Measurements from ENCODE around the gene NDUFAF3.
"Not testable (repeated sequence)": the region's sequence is repeated elsewhere in the genome, so short reads cannot be mapped to it uniquely, and the experiment has no call there.

The NDUFAF3 gene

DNA sequence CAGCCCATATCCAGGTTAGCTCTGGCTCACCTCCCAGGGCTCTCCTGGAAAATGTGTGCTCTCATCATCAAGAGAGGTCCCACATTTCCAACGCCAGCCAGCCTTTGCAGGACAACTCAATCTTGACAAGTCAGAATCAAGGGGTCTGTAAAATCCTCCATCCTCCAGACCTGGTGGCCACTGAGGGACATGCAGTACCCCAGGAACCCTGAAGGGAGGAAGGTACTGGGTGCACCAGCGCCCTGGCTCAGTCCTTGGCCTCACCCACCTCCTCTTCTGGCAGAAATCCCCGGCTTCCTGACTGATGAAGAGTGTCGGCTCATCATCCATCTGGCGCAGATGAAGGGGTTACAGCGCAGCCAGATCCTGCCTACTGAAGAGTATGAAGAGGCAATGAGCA lies 20.8 kb upstream of the NDUFAF3 start:
- no peak for DNase-seq

DNA sequence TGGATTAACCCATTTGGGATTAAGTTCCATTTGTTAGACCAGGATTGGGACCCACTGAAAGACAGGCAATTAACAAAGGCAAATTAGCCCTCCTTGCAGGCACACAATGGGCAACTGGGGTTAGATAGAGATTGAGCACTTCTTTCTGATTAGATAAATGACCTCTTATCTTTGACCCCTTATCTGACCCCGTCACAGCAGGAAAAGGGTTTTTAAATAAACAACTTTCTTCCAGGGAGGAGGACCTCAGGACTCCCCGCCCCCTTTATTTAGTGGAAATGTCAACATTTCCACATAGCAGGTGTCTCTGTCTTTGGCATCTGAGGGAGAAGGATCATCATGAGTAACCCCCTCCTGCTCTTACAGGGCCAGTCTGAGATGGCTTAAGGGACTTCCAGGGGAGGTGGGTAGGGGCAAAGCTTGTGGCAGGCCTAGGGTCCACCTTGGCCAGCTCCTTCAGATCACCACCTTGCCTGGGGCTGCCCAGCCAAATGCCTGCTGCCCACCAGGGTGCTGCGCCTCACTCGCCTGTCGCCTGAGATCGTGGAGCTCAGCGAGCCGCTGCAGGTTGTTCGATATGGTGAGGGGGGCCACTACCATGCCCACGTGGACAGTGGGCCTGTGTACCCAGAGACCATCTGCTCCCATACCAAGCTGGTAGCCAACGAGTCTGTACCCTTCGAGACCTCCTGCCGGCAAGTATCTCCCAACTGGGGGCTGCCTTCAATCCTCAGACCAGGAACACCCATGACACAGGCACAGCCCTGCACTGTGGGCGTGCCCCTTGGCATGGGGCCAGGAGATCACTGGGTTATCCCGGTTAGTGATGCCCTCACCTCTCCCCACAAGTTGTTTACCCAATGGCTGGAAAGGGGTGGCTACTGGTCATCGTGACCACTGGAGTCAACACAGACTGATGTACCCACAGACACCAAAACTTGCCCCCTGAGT lies 17.3 kb upstream of the NDUFAF3 start:
- DNase-seq = no peak

DNA sequence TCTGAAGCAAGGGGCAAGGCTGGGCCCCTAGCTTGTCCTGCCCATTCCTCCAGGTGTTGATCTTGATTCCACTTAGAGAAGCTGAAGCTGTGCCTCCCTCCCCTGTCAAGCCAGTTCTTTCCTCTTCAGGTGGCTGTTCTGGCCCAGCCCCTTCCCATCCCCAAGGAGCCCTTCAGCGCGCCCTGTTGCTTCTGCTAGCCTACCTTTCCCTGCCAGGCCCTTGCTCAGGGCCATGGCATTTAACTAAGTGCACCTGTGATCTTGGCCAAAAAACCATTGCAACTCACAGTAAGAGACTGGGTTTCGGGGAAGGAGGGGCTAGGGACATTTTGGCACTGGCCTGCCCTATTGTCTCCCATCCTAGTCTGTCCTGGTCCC lies 16.6 kb upstream of the NDUFAF3 start:
- DNase-seq = no peak

DNA sequence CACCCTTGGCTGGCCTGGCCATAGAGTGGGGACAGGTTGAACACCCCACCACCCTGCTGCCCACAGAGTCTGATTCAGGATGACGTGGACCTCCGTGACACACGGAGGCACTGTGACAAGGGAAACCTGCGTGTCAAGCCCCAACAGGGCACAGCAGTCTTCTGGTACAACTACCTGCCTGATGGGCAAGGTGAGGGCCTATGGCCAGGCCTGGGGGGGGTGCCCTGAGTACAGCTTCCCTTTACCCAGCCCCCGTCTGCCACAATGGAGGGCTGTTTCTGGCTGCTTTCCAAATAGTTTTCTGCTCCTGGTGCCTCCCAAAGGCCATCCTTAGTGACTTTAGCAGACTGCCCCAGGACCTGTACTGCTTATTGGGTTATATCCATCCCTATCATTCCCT lies 15.9 kb upstream of the NDUFAF3 start:
- DNase-seq = no peak

DNA sequence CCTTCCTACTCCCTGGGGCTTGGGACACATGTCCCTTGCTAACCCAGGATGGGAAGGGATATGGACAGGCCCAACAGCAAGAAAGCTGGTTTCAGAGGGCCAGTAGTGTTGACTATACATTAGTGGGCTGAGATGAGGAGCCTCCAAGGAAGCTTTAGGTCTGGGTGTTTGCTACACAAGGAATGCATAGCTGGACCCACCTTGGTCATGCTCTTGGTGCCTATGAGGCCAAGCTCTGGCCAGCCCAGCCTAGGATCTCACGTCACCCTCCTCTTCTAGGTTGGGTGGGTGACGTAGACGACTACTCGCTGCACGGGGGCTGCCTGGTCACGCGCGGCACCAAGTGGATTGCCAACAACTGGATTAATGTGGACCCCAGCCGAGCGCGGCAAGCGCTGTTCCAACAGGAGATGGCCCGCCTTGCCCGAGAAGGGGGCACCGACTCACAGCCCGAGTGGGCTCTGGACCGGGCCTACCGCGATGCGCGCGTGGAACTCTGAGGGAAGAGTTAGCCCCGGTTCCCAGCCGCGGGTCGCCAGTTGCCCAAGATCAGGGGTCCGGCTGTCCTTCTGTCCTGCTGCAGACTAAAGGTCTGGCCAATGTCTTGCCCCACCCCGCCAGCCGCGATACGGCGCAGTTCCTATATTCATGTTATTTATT lies 15.4 kb upstream of the NDUFAF3 start:
- no peak for DNase-seq

DNA sequence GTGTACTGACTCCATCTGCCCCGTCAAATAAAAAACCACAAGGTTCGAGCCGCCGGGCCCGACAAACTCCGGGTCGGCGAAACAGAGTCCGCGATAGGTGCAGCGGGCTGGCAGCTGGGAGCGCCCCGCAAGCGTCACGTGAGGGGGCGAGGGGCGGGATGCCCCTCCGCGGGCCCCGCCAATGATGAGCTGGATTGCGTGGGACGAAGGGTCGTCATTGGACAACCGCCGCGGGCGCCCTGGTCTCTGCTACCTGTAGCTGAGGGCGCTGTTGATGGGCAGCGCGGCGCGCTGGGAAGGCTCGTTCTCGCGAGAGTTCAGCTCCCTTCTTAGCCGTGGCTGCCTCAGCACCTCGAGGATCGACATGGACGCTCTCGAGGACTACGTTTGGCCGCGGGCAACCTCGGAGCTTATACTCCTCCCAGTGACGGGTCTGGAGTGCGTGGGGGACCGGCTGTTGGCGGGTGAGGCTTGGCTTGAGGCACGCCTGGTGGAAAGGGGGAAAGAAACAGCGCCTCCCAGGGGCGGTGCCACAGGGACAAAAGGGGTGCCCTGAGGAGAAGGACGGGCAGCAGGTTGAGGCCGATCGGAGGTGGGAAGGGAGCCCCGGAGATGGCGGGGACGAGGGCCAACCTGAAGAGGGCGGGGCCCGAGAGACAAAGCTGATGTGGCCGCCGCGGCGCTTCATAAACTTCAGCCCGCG lies 14.7 kb upstream of the NDUFAF3 start, which contains the start of gene WDR6:
Gene WDR6, plus strand, starts transcription at position 324 of the 703 bp plus-strand sequence. Its CDS starts 41 bp downstream, at position 365.
- DNase-seq = peak; percentile 98

DNA sequence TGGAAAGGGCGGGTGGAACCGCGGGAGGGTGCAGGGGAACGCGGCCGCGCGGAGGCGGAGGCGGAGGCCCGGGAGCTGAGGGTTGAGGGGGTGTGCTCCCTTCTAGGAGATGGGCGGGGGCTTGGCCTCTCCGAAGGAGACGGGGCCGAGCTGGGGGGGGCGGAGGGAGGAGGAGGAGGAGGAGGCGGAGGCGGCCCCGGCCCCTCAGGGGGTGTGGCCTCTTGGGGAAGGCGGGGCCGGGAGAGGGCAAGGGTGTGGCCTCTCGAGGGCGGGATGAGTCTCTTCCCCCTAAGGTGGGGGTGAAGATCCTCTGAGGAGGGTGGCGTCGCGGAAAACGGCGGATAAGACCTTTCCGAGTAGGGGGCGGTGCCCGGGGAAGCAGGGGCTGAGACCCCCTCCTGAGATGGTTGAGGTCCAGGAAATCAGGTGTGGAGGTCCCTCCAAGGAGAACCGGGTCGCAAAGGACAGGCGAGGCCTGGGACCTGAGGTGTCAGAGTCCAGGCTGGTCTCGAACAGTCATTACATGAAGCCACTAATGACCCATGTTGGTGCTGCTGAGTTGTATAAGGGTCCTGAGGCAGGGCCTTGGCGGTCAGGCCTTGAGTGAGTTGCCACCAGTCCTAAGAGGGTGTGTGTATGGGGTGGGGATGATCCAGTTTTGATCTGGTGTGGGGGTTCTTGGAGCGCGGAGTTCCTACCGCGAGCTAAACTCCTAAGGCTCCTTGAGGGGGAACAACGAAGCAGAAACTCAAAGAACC lies 14.0 kb upstream of the NDUFAF3 start:
- DNase-seq = peak; percentile 93

DNA sequence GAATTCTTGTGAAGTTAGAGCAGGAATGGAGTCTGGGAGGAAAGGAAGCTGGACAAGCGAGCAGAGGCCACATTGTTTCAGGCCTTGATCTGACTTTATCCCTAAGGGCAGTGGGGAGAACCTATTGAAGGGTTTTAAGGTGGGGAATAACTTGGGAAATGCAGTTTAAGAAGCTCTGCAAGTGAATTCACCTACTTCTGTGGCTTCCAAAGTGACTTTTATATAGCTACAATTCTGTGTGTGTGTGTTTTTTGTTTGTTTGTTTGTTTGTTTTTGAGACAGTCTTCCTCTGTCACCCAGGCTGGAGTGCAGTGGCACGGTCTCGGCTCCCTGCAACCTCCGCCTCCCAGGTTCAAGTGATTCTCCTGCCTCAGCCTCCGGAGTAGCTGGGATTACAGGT lies 13.3 kb upstream of the NDUFAF3 start:
- not testable (repeated sequence) for DNase-seq

DNA sequence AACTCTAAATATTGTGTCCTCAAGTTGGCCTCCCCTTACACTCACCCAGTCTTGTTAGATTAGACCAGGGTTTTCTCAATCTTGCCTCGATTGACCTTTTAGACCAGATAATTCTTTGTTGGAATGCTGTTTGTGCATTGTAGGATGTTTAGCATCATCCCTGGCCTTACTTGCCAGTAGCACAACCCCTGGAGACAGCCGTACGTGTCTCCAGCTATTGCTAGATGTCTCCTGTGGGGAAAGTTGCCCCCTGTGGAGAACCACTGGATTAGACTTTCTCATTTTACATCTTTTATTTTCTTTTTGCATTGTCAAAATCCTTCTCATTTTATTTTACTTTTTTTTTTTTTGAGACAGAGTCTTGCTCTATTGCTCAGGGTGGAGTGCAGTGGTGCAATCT lies 12.5 kb upstream of the NDUFAF3 start:
- DNase-seq = no peak

DNA sequence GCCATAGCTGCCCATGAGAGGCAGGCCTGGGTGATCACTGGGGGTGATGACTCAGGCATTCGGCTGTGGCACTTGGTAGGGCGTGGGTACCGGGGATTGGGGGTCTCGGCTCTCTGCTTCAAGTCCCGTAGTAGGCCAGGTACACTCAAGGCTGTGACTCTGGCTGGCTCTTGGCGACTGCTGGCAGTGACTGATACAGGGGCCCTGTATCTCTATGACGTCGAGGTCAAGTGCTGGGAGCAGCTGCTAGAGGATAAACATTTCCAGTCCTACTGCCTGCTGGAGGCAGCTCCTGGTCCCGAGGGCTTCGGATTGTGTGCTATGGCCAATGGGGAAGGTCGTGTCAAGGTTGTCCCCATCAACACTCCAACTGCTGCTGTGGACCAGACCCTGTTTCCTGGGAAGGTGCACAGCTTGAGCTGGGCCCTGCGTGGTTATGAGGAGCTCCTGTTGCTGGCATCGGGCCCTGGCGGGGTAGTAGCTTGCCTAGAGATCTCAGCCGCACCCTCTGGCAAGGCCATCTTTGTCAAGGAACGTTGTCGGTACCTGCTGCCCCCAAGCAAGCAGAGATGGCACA lies 9.4 kb upstream of the NDUFAF3 start:
- no peak for DNase-seq

DNA sequence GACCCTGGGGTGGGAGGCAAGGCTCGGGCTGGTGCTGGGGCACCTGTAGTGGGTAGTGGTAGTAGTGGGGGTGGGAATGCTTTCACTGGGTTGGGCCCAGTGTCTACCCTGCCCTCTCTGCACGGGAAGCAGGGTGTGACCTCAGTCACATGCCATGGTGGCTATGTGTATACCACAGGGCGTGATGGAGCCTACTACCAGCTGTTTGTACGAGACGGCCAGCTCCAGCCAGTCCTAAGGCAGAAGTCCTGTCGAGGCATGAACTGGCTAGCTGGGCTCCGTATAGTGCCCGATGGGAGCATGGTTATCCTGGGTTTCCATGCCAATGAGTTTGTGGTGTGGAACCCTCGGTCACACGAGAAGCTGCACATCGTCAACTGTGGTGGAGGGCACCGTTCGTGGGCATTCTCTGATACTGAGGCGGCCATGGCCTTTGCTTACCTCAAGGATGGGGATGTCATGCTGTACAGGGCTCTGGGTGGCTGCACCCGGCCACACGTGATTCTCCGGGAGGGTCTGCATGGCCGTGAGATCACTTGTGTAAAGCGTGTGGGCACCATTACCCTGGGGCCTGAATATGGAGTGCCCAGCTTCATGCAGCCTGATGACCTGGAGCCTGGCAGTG lies 8.7 kb upstream of the NDUFAF3 start:
- DNase-seq = no peak

DNA sequence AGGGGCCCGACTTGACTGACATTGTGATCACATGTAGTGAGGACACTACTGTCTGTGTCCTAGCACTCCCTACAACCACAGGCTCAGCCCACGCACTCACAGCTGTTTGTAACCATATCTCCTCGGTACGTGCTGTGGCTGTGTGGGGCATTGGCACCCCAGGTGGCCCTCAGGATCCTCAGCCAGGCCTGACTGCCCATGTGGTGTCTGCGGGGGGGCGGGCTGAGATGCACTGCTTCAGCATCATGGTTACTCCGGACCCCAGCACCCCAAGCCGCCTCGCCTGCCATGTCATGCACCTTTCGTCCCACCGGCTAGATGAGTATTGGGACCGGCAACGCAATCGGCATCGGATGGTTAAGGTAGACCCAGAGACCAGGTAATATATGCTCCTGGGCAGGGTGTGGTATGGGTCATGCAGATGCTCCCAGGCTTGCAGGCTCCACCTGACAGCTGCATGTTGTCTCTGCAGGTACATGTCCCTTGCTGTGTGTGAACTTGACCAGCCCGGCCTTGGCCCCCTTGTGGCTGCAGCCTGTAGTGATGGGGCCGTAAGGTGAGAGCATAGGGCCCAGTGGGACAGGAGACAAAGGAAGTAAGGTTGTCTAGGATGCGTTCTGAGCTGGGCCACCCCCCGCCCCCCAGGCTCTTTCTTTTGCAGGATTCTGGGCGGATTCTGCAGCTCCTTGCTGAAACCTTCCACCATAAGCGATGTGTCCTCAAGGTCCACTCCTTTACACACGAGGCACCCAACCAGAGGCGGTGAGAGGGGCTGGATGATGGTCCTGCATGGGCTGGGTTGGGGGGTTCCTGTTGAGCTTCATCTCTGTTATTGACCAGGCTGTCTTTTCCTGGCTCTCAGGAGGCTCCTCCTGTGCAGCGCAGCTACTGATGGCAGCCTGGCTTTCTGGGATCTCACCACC lies 7.9 kb upstream of the NDUFAF3 start:
- DNase-seq = peak; percentile 66

DNA sequence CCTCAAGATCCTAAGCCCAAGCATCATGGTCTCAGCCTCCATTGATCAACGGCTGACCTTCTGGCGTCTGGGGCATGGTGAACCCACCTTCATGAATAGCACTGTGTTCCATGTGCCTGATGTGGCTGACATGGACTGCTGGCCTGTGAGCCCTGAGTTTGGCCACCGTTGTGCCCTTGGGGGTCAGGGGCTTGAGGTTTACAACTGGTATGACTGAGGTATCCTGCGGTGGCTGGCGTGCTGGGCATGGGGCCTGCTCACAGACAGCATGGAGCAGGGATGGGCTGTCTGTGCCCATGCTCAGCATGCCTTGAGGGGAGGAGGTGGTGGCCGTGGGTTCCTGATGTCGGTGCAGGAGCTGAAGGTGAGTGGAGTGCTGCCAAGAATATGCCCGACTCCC lies 6.8 kb upstream of the NDUFAF3 start:
- no peak for DNase-seq

DNA sequence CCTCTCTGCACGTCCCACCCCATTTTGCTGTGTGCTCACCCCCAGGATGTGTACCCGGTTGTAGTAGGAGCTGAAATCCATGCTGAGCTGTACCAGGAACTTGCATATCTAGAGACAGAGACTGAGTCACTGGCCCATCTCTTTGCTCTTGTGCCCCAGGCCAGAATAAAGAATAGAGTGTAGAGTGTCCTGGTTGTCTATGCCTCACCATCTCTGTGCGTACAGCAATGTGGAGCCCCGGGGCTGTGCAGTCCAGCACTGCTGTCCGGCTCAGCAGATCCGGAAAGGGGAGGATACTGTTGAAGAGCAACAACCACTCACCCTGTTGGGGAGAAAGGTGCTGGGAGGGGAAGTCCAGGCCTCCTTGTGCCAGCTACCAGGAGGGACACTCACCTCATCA lies 6.2 kb upstream of the NDUFAF3 start:
- DNase-seq = no peak

DNA sequence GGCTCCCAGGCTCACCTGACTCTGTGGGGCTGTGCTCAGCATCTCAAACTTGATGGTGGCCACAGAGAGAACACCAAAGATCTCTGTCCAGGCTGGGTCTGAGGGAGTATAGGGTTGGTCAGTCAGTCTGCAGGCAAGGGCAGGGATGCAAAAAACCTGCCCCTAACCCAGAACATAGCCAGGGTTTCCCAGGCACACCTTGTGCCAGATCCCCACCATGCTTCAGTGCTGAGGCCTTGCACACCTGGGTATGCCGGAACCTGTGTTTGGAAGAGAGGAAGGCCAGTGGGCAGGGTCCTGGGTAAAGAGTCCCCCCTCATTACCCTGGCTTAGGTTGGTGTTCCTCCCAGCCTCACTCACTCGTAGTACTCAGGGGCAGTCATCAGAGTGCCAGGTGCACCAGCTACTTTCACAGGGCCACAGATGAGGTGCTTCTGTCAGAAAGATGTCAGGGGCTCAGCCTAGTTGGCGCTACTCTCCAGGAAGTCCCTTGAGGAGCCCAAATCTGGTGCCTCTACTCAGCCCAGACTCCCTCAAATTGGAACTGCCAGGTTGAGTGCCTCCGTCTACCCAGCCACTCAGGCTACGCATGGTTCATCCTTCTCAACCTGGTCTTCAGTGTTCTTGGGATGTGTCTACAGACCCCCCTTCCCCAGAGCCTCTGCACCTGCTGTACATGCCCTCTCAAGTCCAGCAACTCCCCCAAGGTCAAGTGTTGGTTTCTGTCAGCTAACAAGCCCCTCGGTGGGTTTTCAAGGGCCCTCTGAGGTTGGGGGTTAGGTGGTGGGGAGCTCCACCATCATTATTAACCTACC lies 5.3 kb upstream of the NDUFAF3 start:
- no peak for DNase-seq

DNA sequence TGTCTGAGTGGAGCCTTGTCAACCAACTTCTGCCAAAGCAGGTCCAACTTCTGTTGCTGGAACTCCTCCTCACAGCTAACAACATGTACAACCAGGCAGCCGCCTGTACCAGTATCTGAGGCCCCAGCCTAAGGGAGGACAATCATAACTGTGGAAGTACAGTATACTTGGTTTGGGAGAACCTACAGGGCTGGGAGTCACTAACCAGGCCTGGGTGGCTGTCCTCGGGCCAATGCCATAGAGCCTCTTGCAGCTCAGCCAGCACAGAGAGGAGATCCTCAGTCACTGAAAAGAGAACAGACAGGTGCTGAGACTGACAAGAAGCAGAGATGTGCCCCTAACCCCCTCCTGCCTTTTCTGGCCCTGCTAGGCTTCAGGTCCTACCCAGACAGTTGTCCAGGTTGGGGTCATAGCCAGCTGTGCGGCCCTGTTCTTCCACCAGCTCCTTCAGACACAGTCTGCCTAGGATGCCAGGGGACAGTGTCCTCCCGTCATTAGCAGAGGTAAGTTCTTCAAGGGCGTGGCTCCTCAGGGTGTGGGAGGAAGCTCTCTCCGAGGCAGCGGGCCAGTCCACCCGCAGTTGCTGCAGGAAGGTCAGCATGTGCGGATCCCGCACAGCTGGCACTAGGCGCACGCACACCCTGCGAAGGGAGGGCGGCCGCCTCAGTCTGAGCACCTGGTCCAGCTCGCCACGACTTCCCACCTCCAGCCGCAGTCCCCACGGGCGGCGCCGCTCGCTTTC lies 4.5 kb upstream of the NDUFAF3 start:
- no peak for DNase-seq

DNA sequence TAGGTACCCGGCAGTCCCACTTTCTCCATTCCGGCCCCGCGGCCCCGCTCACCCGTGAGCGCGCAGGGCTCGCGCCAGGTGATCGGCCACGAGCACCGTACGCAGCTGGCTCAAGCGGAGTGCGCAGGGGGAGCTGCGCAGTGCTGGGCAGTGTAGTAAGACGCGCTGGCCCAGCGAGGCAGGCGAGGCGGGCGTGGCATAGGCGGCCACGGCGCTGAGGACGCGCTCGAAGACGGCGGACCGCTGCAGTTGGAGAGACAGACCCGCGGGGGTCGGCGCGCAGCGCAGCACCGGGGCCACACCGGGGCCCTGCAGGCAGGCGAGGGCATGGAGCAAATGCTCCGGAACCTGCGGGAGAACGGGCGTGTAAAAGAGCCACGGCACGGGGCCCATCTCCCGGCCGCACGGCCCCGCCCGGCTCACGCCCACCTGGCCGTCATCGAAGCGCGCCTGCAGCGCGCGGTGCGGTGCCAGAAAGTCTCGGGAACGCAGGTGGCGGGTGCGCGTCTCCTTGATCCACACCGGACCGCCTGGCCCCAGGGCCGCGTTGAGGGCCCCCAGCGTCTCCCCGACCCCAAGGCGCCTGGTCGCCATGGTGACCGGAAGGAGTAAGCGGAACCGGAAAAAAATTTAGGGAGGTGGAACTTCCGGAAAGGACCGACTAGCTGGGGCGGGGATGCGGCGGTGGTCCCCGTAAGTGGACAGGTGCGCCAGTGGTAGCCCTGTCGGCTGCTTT lies 3.8 kb upstream of the NDUFAF3 start, which contains the start of gene DALRD3:
Gene DALRD3, minus strand, starts transcription at position 610 of the 736 bp plus-strand sequence. Its CDS starts 16 bp downstream, at position 594.
- DNase-seq = peak; percentile 72

DNA sequence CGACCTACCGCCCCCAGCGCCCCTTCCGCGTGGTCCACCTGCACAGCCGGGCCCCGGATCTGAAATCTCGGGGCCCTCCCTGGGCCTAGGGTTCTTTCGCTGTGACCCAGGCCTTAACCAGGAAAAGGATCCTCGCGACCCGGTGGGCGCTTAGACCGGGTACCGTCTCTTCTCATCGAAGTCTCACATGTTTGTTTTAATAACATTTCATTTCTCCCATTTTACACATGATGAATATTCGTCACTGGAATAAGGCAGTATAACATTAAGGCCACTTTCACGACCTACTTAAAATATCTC lies 3.3 kb upstream of the NDUFAF3 start:
- no peak for DNase-seq

DNA sequence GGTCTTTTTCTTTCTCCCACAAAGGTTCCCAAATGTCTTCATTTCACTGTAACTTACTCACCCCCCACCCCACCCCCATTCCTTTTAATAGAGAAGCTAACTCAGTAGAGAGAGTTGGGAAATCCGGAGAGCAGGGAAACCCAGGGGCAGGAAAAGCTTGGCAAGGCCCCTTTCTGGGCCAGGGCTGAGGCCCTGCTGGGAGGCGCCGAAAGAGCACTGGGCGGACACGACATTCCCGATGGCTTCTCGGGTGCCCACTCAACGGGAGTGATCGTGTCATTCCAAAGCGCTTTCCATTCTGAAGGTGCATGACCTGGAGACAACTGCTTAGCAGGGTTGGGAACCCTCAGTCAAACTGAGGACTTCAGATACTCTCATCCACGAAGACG lies 2.0 kb upstream of the NDUFAF3 start:
- no peak for DNase-seq
